Lower leg skin (tissue), 3 donors: ENCODE results near the gene GINS1.

Experiments
- POLR2A ChIP-seq, 2 donors: fragments of 450-650 bp; IDR thresholded peaks; one replicate each; pipeline ENCODE4 v1.6.1; 2016 to 2017; ENCODE audit warnings: antibody characterized with exemption in 2 of 2, mild to moderate bottlenecking in 1 of 2, moderate library complexity in 1 of 2
- TF ChIP-seq, protein P1 (sequence below), 3 donors: fragments of 450-650 bp; IDR thresholded peaks; one replicate each; pipeline ENCODE4 v1.5.1; 2016; ENCODE audit warnings: antibody characterized with exemption in 3 of 3, mild to moderate bottlenecking in 3 of 3, moderate library complexity in 2 of 3

DNA sequence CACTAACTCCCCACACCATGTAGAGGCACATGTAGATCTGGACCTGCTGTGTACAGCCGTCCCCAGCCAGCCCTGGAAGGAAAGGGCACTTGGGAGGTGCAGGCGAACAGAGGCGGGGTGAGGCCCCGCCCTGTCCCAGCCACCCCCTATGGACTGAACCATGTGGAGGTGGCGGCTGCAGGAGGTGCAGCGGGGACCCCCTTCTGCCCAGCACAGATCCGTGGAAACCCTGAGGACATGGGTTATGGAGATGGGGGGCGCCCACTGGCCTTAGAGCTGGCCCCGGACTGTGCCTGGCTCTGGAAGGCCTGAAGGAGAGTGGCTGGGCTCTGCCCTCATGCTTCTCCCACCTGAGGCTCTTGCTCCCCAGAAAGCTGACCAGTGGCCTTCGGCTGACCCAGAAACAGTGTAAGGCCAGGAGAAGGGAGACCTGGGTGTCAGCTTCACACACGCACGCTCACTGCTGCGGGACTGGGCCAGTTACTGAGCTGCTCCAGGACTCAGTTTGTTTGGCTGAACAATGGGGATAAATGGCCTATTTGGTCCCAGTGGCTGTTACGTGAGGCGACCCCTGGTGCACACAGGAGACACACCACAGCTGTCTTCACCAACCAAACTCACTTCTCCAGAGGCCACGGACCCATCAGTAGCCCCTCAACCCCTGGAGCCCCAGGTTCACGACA is 87.2 kb downstream of the GINS1 start:
- no peak for TF ChIP-seq POLR2A (IDR thresholded peaks at IDR 0.05)
- TF ChIP-seq, protein P1, sequence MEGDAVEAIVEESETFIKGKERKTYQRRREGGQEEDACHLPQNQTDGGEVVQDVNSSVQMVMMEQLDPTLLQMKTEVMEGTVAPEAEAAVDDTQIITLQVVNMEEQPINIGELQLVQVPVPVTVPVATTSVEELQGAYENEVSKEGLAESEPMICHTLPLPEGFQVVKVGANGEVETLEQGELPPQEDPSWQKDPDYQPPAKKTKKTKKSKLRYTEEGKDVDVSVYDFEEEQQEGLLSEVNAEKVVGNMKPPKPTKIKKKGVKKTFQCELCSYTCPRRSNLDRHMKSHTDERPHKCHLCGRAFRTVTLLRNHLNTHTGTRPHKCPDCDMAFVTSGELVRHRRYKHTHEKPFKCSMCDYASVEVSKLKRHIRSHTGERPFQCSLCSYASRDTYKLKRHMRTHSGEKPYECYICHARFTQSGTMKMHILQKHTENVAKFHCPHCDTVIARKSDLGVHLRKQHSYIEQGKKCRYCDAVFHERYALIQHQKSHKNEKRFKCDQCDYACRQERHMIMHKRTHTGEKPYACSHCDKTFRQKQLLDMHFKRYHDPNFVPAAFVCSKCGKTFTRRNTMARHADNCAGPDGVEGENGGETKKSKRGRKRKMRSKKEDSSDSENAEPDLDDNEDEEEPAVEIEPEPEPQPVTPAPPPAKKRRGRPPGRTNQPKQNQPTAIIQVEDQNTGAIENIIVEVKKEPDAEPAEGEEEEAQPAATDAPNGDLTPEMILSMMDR (IDR thresholded peaks at IDR 0.05): no peak
